ENCODE measurements around the gene PDE6C.

The PDE6C gene

GRCh38 chr10:93612311-93612710 lies at the start of gene PDE6C:
Gene PDE6C (plus strand): TSS chr10:93612537. CDS start chr10:93612726, 189 bp downstream.
- no peak for DNase-seq

- DNase-seq = no peak
These were observed 46.9 kb upstream of the PDE6C start for GRCh38 chr10:93565446-93565845.

- no peak for DNase-seq
These were observed 45.7 kb upstream of the PDE6C start, which contains the start of gene FFAR4 for GRCh38 chr10:93566435-93567276. Gene FFAR4 (plus strand): TSS chr10:93566665. CDS start chr10:93566721, 56 bp downstream.

- DNase-seq = no peak
These were observed 44.8 kb upstream of the PDE6C start for GRCh38 chr10:93567277-93568104.

- DNase-seq = no peak
These were observed 44.3 kb upstream of the PDE6C start for GRCh38 chr10:93568105-93568390.

GRCh38 chr10:93570383-93570782 lies 42.0 kb upstream of the PDE6C start:
- DNase-seq = no peak

GRCh38 chr10:93572606-93573005 lies 39.7 kb upstream of the PDE6C start:
- DNase-seq = no peak

- no peak for DNase-seq
These were observed 39.1 kb upstream of the PDE6C start for GRCh38 chr10:93573051-93573909.

- no peak for DNase-seq
These were observed 38.4 kb upstream of the PDE6C start for GRCh38 chr10:93573924-93574323.

- no peak for DNase-seq
These were observed 35.4 kb upstream of the PDE6C start for GRCh38 chr10:93576888-93577287.

GRCh38 chr10:93577565-93577964 lies 34.8 kb upstream of the PDE6C start:
- no peak for DNase-seq

- no peak for DNase-seq
These were observed 33.2 kb upstream of the PDE6C start for GRCh38 chr10:93579089-93579488.

GRCh38 chr10:93579985-93580711 lies 32.2 kb upstream of the PDE6C start:
- no peak for DNase-seq

- DNase-seq = no peak
These were observed 31.5 kb upstream of the PDE6C start for GRCh38 chr10:93580828-93581227.

- DNase-seq = no peak
These were observed 27.9 kb upstream of the PDE6C start for GRCh38 chr10:93584445-93584844.

GRCh38 chr10:93589648-93590562 lies 22.4 kb upstream of the PDE6C start:
- DNase-seq = no peak

GRCh38 chr10:93590638-93591037 lies 21.7 kb upstream of the PDE6C start:
- no peak for DNase-seq

GRCh38 chr10:93591065-93591808 lies 21.1 kb upstream of the PDE6C start:
- no peak for DNase-seq

GRCh38 chr10:93593254-93593653 lies 19.1 kb upstream of the PDE6C start:
- DNase-seq = no peak

GRCh38 chr10:93593749-93594148 lies 18.6 kb upstream of the PDE6C start:
- DNase-seq = no peak

GRCh38 chr10:93594518-93594917 lies 17.8 kb upstream of the PDE6C start:
- no peak for DNase-seq

Data from activated CD4-positive, alpha-beta T cell treated with anti-CD3 and anti-CD28 coated beads, Interleukin-10, Interleukin-2, amounts not matched to agents 100 ng/mL and 50 ng/mL, durations not matched to agents 16 hours and 8 hours (primary cell).